ENCODE measurements around the gene ZHX3. TPM values are rescaled to one million over a fixed set of nuclear protein-coding genes. Genes with fewer than 3 reads are reported as not detected.

Gene ZHX3
- total RNA-seq, 1 experiment from 2014 or later, result 24.6 TPM

- no peak overlapping the region for H3K4me3 ChIP-seq (ENCODE audit: low read depth, low read length)
- Mint-ChIP-seq H3K27ac (ENCODE audit: unreplicated experiment) (no peak overlapping the region), H3K4me3 (ENCODE audit: unreplicated experiment) (no peak overlapping the region), H3K36me3 (ENCODE audit: insufficient read depth, unreplicated experiment) (no peaks in the 10 kb centered on the region), H3K4me1 (ENCODE audit: low read depth, unreplicated experiment) (peaks cover 8% of the 10 kb centered on the region), H3K9me3 (ENCODE audit: unreplicated experiment) (no peaks in the 10 kb centered on the region), H3K27me3 (ENCODE audit: insufficient read depth, unreplicated experiment) (no peaks in the 10 kb centered on the region)
- H3K36me3 ChIP-seq (ENCODE audit: control insufficient read depth, insufficient read depth, low read length), result 0 out of 2 replicates have a peak, but pooled peaks cover 3% of the 10 kb centered on the region
- no peak for TF ChIP-seq CTCF (IDR thresholded peaks at IDR 0.05; ENCODE audit: insufficient read depth in 1 of 2, low read depth in 1 of 2, low read length in 1 of 2, severe bottlenecking in 1 of 2, unreplicated experiment in 1 of 2)
- intact Hi-C loops (cut with micrococcal nuclease; ENCODE audit: unreplicated experiment), result no loop called here
- POLR2A ChIA-PET, result interaction anchor here (0.5 kb wide), 1 partner anchor 34 kb away, joined by 3 read pairs; no protein-coding TSS in a partner anchor
- BruUV-seq (replicated peaks), result no TSS peak
- CTCF ChIA-PET, result no interaction called here
- H3K27me3 ChIP-seq (replicated peaks; ENCODE audit: control insufficient read depth, insufficient read depth, low read length), result no peaks in the 10 kb centered on the region
- no peaks in the 10 kb centered on the region; the same call in 1 of the 2 replicates for H3K4me1 ChIP-seq
- no peak for DNase-seq
- H3K9me3 ChIP-seq, result no peaks in the 10 kb centered on the region
Measured at GRCh38 chr20:41145317-41145716, 172.2 kb downstream of the ZHX3 start.

GRCh38 chr20:41143354-41143753, 174.2 kb downstream of the ZHX3 start:
- H3K4me1 ChIP-seq, result peaks cover 10% of the 10 kb centered on the region
- no peaks in the 10 kb centered on the region for H3K9me3 ChIP-seq
- TF ChIP-seq CTCF (IDR thresholded peaks at IDR 0.05; ENCODE audit: insufficient read depth in 1 of 2, low read depth in 1 of 2, low read length in 1 of 2, severe bottlenecking in 1 of 2, unreplicated experiment in 1 of 2), result no peak
- Mint-ChIP-seq H3K36me3 (ENCODE audit: insufficient read depth, unreplicated experiment) (peaks cover 9% of the 10 kb centered on the region), H3K27ac (ENCODE audit: unreplicated experiment) (no peak overlapping the region), H3K9me3 (ENCODE audit: unreplicated experiment) (no peaks in the 10 kb centered on the region), H3K4me3 (ENCODE audit: unreplicated experiment) (no peak overlapping the region), H3K27me3 (ENCODE audit: insufficient read depth, unreplicated experiment) (no peaks in the 10 kb centered on the region), H3K4me1 (ENCODE audit: low read depth, unreplicated experiment) (no peaks in the 10 kb centered on the region)
- no peaks in the 10 kb centered on the region for H3K27me3 ChIP-seq (replicated peaks; ENCODE audit: control insufficient read depth, insufficient read depth, low read length)
- intact Hi-C loops (cut with micrococcal nuclease; ENCODE audit: unreplicated experiment), result no loop called here
- ChIA-PET CTCF (interaction anchor here (1.1 to 2.4 kb wide), 2 partner anchors 8 to 180 kb away, joined by 4 to 9 read pairs; no protein-coding TSS in a partner anchor), POLR2A (interaction anchor here (0.6 kb wide), 1 partner anchor 197 kb away, joined by 3 read pairs; no protein-coding TSS in a partner anchor)
- no peak overlapping the region for H3K4me3 ChIP-seq (ENCODE audit: low read depth, low read length)
- no peak for DNase-seq
- 0 out of 2 replicates have a peak, but pooled peaks cover 4% of the 10 kb centered on the region for H3K36me3 ChIP-seq (ENCODE audit: control insufficient read depth, insufficient read depth, low read length)
- no TSS peak for BruUV-seq (replicated peaks)

- intact Hi-C loops (cut with micrococcal nuclease; ENCODE audit: unreplicated experiment), result no loop called here
- Mint-ChIP-seq H3K27me3 (ENCODE audit: insufficient read depth, unreplicated experiment) (no peaks in the 10 kb centered on the region), H3K4me1 (ENCODE audit: low read depth, unreplicated experiment) (no peaks in the 10 kb centered on the region), H3K36me3 (ENCODE audit: insufficient read depth, unreplicated experiment) (peaks cover 14% of the 10 kb centered on the region), H3K4me3 (ENCODE audit: unreplicated experiment) (no peak overlapping the region), H3K27ac (ENCODE audit: unreplicated experiment) (no peak overlapping the region), H3K9me3 (ENCODE audit: unreplicated experiment) (no peaks in the 10 kb centered on the region)
- no peak for TF ChIP-seq CTCF (IDR thresholded peaks at IDR 0.05; ENCODE audit: insufficient read depth in 1 of 2, low read depth in 1 of 2, low read length in 1 of 2, severe bottlenecking in 1 of 2, unreplicated experiment in 1 of 2)
- H3K36me3 ChIP-seq (ENCODE audit: control insufficient read depth, insufficient read depth, low read length), result 0 out of 2 replicates have a peak, but pooled peaks cover 4% of the 10 kb centered on the region
- no peaks in the 10 kb centered on the region for H3K27me3 ChIP-seq (replicated peaks; ENCODE audit: control insufficient read depth, insufficient read depth, low read length)
- H3K4me1 ChIP-seq, result peaks cover 10% of the 10 kb centered on the region
- no peaks in the 10 kb centered on the region for H3K9me3 ChIP-seq
- H3K4me3 ChIP-seq (ENCODE audit: low read depth, low read length), result no peak overlapping the region
- POLR2A ChIA-PET, result no interaction called here
- DNase-seq, result no peak
- CTCF ChIA-PET, result interaction anchor here (0.9 to 2.4 kb wide), 5 partner anchors 8 to 198 kb away, joined by 3 to 9 read pairs (median 4); partner anchors contain the start of gene LPIN3
- no TSS peak for BruUV-seq (replicated peaks)
Measured at GRCh38 chr20:41142919-41143318, 174.6 kb downstream of the ZHX3 start.
